AML-193 (cell line): ENCODE data around the gene TMCO5A.

Experiments
- DNase-seq, 2 experiments: peaks; one replicate each; lab custom pipeline; 2025; lab: John Stamatoyannopoulos, UW

TMCO5A gene

GRCh38 chr15:37973856-37974255 is 39.4 kb downstream of the TMCO5A start:
- DNase-seq = no peak

GRCh38 chr15:37978231-37978630 is 43.8 kb downstream of the TMCO5A start:
- DNase-seq = no peak

- DNase-seq = no peak
Observed at GRCh38 chr15:37979671-37980409, 45.4 kb downstream of the TMCO5A start.

- no peak for DNase-seq
Observed at GRCh38 chr15:37981201-37981600, 46.8 kb downstream of the TMCO5A start.

- DNase-seq = peak in 1 of 2 experiments; percentile 12
Observed at GRCh38 chr15:37981775-37982174, 47.3 kb downstream of the TMCO5A start.

- DNase-seq = no peak
Observed at GRCh38 chr15:37984368-37984767, 49.9 kb downstream of the TMCO5A start.

GRCh38 chr15:37995461-37996347 is 61.3 kb downstream of the TMCO5A start:
- DNase-seq = peak in 1 of 2 experiments; percentile 14
